Measurements from ENCODE around the gene FBRSL1. TPM values are rescaled to one million over a fixed set of nuclear protein-coding genes. Genes with fewer than 3 reads are reported as not detected.

The FBRSL1 gene
- total and polyA plus RNA-seq, 4 donors = 2.5 to 35.5 (median 5.6) TPM

- H3K36me3 ChIP-seq (ENCODE audit: control insufficient read depth in 4 of 4, insufficient read depth in 3 of 4, low read depth in 1 of 4, low read length in 3 of 4) = no peaks in the 10 kb centered on the region
Observed at GRCh38 chr12:132537836-132538662, 48.1 kb downstream of the FBRSL1 start.

GRCh38 chr12:132538663-132538990 lies 48.7 kb downstream of the FBRSL1 start:
- DNase-seq (ENCODE audit: low spot score) = no peak
- Histone ChIP-seq H3K4me3 (ENCODE audit: low read depth in 1 of 3, low read length in 3 of 3) (no peak overlapping the region), H3K4me1 (ENCODE audit: control insufficient read depth in 4 of 4, insufficient read depth in 4 of 4, low read length in 3 of 4) (no peaks in the 10 kb centered on the region), H3K36me3 (ENCODE audit: control insufficient read depth in 4 of 4, insufficient read depth in 3 of 4, low read depth in 1 of 4, low read length in 3 of 4) (peaks cover 0 to 3% (median 0%) of the 10 kb centered on the region in 4 donors), H3K9ac (ENCODE audit: low read depth in 1 of 2, low read length in 2 of 2) (no peak overlapping the region), H3K27me3 (ENCODE audit: control insufficient read depth in 4 of 4, insufficient read depth in 4 of 4, low read length in 3 of 4) (no peaks in the 10 kb centered on the region), H3K9me3 (ENCODE audit: control insufficient read depth in 4 of 4, low read length in 3 of 4) (no peaks in the 10 kb centered on the region), H3K27ac (ENCODE audit: low read depth in 1 of 2, low read length in 2 of 2) (no peak overlapping the region)
- WGBS = 96% methylated on average over 4 of the region's 4 CpGs
- TF ChIP-seq HNF4A (conservative IDR thresholded peaks at IDR 0.05) (no peak), TAF1 (conservative IDR thresholded peaks at IDR 0.05) (no peak), SP1 (IDR thresholded peaks at IDR 0.05) (no peak), REST (IDR thresholded peaks at IDR 0.05) (no peak), GABPA (IDR thresholded peaks at IDR 0.05 in 1 of 2, conservative IDR thresholded peaks at IDR 0.05 in 1 of 2) (no peak)

More at GRCh38 chr12:132537836-132538662, 48.1 kb downstream of the FBRSL1 start:
- no peaks in the 10 kb centered on the region for H3K27me3 ChIP-seq (ENCODE audit: control insufficient read depth in 4 of 4, insufficient read depth in 4 of 4, low read length in 3 of 4)
- H3K4me1 ChIP-seq (ENCODE audit: control insufficient read depth in 4 of 4, insufficient read depth in 4 of 4, low read length in 3 of 4) = no peaks in the 10 kb centered on the region
- no peak overlapping the region for H3K9ac ChIP-seq (ENCODE audit: low read depth in 1 of 2, low read length in 2 of 2)
- no peak overlapping the region for H3K4me3 ChIP-seq (ENCODE audit: low read depth in 1 of 3, low read length in 3 of 3)
- TF ChIP-seq FOXA1 (IDR thresholded peaks at IDR 0.05) = no peak
- WGBS = 93% methylated on average over 29 of the region's 29 CpGs
- no peaks in the 10 kb centered on the region for H3K9me3 ChIP-seq (ENCODE audit: control insufficient read depth in 4 of 4, low read length in 3 of 4)
- H3K27ac ChIP-seq (ENCODE audit: low read depth in 1 of 2, low read length in 2 of 2) = no peak overlapping the region
- DNase-seq (ENCODE audit: low spot score) = no peak

- TF ChIP-seq MAX (IDR thresholded peaks at IDR 0.05) (no peak), REST (IDR thresholded peaks at IDR 0.05) (no peak), HNF4A (conservative IDR thresholded peaks at IDR 0.05) (no peak), RAD21 (IDR thresholded peaks at IDR 0.05) (no peak), CTCF (IDR thresholded peaks at IDR 0.05; ENCODE audit: low read depth, low read length, missing input control) (no peak), JUND (IDR thresholded peaks at IDR 0.05) (no peak)
- DNase-seq (ENCODE audit: low spot score) = no peak
Observed at GRCh38 chr12:132539016-132539773, 49.2 kb downstream of the FBRSL1 start.

More at GRCh38 chr12:132539016-132539773, 49.2 kb downstream of the FBRSL1 start:
- Histone ChIP-seq H3K9ac (ENCODE audit: low read depth in 1 of 2, low read length in 2 of 2) (no peak overlapping the region), H3K36me3 (ENCODE audit: control insufficient read depth in 4 of 4, insufficient read depth in 3 of 4, low read depth in 1 of 4, low read length in 3 of 4) (peaks cover 0 to 3% (median 0%) of the 10 kb centered on the region in 4 donors), H3K9me3 (ENCODE audit: control insufficient read depth in 4 of 4, low read length in 3 of 4) (no peaks in the 10 kb centered on the region), H3K27me3 (ENCODE audit: control insufficient read depth in 4 of 4, insufficient read depth in 4 of 4, low read length in 3 of 4) (no peaks in the 10 kb centered on the region), H3K4me1 (ENCODE audit: control insufficient read depth in 4 of 4, insufficient read depth in 4 of 4, low read length in 3 of 4) (no peaks in the 10 kb centered on the region), H3K4me3 (ENCODE audit: low read depth in 1 of 3, low read length in 3 of 3) (no peak overlapping the region), H3K27ac (ENCODE audit: low read depth in 1 of 2, low read length in 2 of 2) (no peak overlapping the region)
- WGBS = 95% methylated on average over 23 of the region's 23 CpGs

All from liver (tissue), 9 donors.